ENCODE results near the gene GLB1L2.

Gene GLB1L2

DNA sequence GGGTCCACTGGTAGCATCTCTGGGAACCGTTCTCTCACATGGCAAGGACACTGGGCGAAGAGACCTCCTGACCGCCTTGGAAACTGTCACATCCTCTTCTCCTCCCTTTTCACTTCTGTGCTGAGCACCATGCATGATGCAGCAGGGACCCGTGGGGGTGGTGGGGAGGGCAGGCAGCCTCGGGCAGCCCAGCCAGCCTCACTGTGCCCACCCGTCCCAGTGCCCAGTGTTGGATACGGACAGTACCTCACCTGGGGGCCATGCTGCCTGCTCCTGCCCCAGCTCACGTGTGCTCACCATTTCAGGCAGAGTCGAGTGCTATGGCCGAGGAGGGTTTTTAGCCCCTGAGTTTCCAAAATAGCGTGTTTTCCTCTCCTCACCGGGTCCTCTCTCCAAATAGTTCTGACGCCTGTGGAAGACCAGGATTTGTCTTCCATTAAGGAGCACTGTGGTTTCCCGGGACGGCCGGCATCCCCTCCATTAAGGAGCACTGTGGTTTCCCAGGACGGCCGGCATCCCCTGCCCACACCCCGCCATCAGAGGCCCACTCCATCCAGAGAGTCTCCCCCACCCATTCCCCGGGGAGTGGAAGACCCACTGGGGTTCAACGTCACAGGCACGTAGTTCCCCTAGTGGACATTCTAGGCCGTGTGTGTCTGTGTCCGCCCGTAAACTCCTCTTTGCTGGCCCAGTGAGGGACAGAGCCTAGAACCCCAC lies 57.8 kb downstream of the GLB1L2 start:
- no peak for DNase-seq

DNA sequence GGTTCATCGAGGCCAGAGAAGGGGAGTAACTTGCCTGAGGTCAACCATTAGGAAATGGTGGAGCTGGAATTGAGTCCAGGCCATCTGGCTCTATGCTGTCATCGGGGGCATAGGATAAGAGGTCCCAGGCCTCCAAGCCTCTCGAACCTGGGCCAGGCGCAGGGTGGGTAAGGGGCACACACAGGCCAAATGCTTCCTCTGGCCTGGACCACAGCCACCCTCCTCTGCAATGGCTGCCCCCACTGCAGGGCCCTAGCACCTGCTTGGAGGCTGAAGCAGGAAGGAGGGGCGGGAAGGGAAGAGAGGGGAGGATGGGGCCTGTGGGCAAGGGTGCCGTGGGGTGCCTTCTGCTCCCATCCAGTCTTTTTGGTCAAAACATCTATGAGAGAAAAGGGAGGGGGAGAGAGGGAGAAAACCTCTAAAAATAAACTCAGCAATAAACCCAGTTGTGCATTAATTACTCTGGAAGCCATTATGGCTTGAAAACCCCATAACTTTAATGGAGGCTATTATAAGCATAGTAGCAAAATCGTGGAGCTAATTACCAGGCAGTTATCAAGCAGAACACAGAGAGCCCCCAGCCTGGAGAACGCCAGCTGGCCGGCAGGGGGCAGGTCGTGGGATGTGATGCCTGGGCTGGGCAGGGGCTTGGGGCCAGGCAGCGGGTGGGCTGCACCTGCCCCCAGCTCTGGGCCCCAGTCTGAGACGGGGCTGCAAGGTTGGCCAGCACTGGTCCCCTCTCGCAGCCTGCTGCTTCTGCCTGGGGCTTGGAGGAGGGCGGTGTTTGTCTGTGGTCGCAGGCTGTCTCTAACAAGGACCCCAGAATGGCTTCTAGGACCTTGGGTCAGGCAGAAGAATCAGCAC lies 59.1 kb downstream of the GLB1L2 start:
- DNase-seq, result no peak

DNA sequence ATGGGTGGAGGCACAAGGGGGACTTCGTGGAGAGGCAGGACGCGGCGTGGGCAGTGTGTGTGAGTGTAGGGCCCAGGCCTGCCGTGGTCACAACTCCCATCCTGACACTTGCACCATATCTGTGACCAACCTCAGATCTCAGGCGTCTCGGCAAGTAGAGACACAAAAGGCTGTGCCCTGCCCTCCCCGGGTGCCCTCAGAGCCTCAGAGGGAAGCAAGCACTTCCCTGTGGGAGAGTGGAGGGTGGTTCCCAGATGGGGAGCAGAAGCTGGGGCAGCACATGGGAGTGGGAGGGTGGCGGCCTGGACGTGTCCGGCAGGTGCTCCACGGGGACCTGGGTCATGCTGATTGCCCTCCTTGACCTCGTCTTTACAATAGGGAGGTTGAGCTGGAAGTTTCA lies 59.9 kb downstream of the GLB1L2 start:
- no peak for DNase-seq

DNA sequence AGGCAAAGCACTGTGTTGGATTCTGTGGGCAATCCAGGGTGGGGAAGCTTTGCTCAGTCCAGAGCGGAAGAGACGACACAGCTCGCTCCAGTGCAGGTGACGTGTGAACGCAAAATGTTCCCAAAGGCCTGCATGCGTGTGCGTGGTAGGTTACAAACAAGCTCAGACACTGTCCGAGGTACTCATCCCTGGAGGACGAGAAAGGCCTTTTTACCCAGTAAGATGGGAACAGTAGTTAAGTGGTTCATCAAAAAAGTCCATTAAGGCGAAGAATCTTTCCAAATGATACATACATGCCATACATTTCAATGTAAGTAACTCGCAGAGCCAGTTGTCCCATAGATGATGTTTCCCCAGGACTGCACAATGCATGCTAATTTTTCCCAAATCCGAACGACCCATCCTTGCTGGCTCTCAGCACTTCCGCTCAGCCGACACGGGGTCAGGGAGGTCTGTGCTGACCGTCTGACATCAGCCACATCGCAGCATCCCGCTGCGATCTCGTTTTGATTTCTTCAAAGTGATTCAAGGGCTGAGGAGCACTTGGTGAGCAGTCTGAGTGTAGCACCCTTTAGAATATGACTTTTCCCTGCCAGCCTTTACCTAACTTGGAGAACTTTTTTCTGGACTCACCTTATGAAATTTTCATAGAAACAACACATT lies 61.3 kb downstream of the GLB1L2 start:
- DNase-seq, result no peak

DNA sequence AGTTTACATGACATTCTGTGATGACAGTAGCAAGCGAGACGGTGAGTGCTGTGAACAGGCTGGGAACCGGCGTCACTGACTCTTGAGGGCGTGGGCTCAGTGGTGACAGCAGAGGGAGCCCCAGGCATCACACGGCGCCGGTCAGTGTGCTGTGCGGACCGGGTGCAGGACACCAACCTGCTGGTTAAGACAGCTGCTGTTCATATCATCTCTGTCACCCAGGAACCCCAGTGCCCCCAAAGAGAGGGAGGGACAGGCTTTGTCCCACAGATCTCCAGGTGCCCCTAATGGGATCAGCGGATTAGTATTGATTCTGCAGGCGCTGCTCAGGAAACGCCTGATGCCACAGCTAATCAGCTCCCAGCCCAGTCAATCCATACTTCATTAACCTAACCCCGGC lies 61.9 kb downstream of the GLB1L2 start:
- DNase-seq, result no peak

DNA sequence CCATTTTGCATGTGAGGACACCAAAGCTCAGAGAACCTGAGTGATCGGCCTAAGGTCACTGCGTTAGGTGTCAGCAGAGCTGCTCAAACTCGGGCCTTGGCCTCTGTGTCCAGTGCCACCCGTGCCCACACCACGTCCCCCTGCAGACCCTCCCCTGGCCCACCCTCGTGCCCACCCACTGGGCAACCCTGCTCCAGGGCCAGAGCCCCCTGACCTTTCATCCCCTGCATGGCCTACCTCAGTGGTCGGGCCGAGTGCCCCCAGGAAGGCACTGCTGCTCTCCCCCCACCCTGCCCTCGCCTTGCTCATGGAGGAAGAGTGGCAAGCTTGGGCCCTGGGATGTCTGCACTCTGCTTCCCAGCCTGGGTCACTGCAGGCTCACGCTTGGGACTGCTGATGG lies 62.5 kb downstream of the GLB1L2 start:
- no peak for DNase-seq

DNA sequence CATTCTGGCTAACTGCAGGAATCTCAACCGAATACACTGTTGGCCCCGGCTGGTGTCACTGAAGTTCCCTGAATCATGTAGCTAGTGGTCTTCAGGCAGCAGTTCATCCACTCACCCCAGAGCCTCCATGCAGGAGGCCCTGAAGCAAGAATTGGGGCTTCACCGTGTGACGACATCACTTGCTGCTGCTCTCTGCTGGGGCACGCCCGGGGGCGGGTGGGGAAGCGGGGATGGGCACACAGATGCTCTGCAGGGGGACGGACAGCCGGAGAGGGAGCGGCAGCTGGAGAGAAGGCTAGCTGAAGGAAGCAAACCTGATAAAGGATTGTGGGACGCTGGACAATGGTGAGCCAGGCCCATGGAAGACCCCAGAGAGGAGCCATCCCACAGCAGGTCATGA lies 63.2 kb downstream of the GLB1L2 start:
- DNase-seq, result no peak

DNA sequence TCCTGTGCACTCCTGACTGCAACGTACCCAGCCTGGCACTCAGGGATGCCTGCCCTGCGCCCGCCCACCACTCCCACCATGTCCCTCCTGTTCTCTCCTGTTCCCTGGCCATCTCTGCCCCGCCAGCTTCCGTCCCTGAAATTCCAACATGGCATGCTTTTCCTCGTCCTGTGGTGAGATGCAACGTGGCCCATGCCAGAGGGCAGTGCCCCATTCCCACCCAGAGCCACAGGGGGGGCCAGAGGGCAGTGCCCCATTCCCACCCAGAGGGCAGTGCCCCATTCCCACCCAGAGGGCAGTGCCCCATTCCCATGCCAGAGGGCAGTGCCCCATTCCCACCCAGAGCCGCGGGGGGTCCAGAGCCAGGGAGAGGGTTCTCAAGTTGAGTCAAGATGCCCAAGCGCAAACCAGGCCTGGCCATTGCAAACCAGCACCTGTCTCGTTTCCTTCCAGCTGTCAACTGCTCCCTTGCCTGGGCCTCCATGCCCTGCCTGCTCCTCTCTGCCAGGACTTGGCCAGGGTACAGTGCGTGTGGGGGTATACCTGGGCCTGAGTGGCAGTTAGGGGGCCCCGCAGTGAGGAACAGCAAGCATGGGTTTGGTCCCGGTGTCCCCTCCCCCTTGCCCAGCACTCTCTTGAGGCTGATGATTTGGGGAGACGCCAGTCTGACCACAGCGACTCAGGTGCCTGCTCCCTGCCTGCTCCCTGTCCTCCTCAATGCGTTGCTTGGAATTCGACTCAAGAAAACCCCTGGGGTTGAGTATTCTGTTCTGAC lies 65.7 kb downstream of the GLB1L2 start:
- no peak for DNase-seq

DNA sequence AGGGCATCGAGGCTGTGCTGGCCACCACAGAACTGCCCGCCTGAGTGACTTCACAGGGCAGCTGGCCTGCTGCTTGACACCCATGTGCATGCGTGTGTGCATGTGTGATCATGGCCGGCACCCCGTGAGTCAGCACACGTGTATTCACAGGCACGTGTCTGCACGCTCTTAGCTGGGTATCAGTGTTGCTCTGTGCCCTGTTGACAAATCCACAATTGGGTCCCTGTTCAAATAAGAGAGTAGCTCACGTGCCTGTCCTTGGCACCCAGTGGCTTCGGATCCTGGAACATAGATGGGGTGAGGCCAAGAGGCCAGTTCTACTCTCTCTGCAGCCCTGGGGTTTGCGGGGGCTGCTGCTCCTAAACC lies 66.3 kb downstream of the GLB1L2 start:
- no peak for DNase-seq

DNA sequence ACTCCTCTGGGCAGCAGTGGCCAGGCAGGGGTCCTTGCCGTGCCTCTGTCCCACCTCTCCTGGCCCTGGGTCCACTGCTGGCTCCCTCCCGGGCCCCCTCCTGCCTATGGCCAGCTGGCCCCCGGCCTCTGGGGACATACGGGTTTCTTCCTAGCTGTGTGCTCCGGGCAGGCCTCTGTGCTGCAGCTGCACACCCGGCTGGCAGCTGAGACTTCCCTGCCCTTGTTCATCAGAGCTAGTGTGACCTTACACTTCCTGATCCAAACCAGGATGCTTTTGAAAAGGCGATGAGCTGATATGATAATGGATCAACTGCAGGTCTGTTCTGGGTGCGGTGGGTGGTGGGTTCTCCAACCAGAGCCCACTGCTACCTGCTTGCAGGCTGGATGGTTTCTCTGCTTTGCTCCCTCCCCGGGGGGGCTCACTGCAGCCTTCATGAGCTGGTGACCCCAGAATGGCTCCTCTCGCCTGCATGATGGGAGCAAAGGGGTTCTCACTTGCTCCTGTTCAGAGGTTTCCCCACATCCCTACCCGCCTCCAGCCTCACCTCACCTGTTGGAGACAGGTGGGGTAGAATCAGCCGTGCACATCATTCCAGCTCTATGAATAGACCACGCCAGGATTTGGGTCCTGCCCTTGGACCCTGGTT lies 67.0 kb downstream of the GLB1L2 start:
- no peak for DNase-seq

DNA sequence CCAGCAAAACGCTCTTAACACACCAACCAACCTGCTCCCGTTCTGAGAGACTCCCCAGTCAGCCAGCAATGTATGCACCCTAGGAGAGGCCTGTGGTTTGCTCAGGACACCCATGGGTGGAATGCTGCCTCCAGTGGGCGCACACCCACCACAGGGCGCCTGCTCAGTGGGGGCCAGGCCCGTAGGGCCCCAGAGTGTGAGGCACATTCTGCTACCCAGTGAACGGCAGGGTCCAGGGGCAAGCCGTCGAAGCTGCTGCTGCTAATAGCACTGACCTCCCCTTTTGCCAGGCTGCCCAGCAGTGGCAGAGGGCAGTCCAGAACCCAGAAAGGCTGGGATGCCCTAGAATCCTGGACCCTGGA lies 67.5 kb downstream of the GLB1L2 start:
- no peak for DNase-seq

DNA sequence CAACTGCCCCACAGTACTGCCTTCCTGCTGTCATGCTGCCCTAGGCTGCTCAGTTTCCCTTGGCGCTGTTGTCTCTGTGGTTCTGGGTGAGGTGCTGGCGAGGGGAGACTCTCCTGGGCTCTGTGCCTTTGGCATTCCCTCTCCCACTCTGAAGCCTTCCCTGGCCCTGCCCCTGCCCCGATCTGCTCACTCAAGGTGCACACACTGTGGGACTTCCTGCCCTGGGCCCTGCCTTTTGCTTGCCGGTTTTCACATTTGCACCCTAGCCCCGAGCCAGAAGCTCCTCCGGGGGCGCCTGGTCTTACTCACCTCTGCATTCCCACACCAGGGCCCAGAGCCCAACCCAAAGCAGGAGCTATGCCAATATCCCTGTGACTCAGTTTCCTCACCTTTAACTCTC lies 68.2 kb downstream of the GLB1L2 start:
- DNase-seq, result no peak

DNA sequence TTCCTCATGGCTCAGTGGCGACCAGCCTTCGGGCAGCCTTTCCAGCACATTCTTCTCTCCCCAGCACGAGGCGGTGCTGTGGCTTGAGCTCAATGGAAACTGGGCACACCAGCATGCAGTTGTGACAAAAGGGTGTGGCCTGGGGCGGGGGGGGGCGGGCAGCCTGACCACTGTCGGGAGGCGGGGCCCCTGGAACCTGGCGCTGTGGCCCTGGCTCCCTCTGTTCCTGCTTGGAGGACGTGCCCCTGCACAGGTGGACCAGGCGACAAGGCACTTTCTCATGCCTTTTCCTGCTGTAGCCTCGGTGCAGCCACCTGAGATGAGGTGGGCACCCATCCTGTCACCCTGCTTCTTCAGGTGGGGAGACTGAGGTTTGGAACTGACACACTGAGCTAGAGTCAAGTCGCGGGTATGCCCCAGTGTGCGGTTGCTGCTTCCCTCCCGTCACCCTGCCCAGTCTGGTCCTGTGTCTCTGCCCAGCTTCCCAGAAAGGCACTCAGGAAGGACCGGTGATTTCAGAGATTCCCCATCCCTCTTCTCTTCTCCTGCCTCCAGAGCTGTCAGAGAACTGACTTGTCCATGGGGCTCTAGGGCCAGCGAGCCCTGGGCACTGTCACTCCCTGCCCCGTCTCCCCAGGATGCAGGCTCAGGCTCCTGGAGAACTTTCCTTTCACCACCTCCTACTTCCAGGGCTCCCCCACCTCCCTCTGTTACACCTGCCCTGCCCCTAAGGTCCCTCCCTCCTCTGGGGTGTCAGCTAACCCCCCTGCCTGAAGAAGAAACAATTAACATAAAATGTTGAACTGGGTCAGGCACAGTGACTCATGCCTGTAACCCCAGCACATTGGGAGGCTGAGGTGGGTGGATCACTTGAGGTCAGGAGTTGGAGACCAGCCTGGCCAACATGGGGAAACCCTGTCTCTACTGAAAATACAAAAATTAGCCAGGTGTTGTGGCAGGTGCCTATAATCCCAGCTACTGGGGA lies 70.3 kb downstream of the GLB1L2 start:
- no peak for DNase-seq

DNA sequence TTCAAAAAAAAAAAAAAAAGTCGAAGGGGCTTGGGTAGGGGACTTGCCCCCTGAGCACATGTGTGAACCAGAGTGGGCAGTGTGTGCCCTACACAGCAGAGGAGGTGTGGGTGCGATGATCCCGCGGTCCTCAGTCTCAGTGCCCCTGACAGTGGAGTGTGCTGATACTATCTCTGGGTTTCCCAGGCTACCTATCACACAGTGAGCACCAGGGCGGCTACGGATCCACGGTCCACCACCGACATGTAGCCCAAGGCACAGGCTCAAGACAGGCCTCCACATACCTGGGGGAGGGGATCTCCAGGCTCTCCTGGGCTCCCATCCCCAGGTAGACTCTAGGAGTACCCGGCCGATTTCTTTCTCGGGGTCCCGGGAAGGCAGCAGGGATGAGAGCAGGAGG lies 71.1 kb downstream of the GLB1L2 start:
- no peak for DNase-seq

DNA sequence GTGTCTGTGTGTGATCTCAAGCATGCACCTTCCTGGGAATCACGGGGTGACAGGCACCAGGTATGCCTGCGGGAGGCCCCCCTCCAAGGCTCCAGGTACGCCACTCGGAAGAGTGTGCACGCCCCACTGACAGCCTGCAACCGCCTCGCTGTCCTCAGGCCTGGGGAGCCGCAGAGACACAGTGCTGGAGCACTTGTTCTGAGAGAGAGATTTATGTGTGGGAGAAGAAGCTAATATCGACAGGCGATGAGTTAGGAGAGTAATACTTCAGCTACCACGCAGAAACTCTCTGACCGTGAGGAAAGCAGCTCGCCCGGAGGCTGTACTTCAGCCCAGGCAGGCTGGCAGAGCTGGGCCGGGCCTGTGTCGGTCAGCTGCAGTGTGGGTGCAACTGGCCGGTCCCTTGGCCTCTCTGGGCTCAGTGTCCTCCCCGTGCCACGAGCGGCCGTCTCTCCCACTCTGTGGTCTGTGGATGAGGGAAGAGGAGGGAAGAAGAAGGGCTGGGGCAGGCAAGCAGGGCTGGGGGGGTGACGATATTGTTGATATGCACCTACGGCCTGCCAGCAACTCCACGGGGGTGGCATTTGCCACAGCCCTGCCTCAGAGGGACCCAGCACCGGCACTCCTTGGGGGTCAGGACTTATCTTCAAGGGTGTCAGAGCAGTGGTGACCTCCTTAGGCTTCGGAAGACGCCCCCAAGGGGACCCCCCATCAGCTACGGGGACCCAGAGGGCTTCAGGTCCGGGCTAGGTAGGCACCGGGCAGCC lies 73.0 kb downstream of the GLB1L2 start:
- no peak for DNase-seq

DNA sequence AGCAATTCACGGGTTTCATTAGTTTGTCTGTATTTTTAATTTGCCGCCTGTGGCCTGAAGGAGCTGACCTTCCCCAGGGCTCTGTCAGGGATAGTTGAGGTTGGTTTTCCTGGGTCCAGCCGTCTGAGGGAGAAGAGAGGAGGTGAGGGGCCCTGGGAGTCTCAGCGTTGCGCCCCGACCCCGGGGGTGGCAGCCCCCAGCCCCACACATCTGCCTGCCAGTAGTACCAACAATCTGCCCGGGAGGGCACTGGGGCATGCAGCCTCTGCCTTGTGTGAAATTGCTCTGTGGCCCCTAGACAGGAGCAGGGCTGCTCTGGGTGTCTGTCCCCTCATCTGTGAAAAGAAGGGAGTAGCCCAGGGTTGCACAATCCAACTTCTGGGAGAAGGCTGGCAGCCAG lies 73.6 kb downstream of the GLB1L2 start:
- DNase-seq, result no peak

DNA sequence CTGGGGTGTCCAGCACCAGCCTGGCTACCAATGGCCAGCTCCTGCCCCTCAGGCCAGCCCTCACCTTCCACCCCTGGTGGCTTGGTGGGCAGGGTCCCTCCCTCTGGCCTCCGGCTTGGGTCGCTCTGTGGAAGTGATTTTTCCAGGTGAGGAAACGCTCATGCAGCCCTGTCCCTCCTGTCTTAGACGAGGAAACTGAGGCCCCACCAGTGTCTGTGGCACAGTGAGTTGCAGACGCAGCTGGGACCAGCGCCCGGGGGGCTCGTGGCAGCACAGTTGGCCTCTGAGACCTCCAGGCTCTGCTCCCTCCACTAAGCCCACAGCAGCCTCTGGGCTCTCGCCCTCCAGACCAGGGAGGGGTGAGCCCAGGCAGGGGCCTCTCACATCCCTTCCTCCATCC lies 74.1 kb downstream of the GLB1L2 start:
- DNase-seq, result no peak

DNA sequence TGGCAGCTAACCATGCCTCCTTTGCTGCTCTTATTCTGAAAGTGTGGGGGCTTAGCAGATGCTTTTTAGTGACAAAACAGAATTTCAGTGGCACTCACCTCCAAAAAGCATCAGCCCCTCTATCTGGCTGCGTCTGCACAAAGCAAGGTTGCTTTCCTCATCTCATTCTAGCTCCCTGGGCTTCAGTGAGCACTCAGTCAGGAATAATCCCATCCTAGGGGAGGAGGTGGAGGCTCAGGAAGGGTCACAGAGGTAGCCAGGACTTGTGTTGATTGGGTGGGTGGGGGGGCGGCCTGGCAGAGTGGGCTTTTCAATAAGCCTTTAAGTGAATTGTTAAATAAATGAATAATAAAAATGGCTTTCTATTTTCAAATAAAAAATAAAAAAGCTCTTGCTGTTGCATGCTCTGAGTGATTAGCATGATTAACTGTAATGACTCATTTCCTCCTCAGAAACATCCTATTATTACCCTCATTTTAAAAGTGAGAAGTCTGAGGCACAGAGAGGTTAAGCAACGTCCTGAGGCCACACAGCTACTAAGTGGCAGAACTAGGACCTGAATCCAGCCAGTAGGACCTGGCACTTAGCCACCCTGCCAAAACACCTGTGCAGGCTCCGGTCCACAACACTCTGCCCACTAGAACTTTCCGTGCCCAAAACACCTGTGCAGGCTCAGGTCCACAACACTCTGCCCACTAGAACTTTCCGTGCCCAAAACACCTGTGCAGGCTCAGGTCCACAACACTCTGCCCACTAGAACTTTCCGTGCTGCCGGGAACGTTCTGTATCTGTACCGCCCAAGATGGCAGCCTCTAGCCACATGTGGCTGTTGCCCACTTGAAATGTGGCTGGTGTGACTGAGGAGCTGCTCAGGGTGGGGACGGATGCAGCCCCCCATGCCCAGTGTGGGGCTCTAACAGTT lies 74.7 kb downstream of the GLB1L2 start:
- DNase-seq, result no peak

DNA sequence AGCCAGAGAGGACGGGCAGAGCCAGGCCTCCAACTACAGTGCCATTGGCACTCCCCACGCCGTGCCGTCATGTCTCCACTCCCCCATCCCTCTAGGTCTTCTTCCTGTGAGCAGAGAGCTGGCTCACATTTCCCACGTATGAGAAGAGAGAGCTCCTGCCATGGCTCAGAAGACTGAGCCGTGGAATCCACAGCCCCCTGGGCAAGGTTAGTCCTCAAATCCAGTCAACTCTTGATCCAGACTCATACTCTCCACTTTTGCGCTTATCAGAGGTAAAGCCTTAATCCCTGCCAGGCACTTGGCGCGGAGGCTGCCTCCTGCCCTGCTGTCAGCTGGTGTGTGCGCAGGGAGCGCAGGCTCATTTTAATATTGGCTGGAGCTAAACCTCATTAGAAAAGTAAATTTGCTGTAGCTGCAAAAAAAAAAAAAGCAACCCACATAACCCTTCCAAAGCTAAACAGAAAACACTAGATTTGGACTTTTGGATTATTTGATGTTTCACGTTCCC lies 75.6 kb downstream of the GLB1L2 start:
- DNase-seq, result no peak
